Inferior parietal cortex (tissue), 1 donor: ENCODE measurements around the gene UBXN6.

Experiments used
- DNase-seq: peaks from one replicate; pipeline ENCODE4 v3.0.0-alpha.2; 2016; ENCODE audit errors: extremely low spot score

UBXN6 gene

DNA sequence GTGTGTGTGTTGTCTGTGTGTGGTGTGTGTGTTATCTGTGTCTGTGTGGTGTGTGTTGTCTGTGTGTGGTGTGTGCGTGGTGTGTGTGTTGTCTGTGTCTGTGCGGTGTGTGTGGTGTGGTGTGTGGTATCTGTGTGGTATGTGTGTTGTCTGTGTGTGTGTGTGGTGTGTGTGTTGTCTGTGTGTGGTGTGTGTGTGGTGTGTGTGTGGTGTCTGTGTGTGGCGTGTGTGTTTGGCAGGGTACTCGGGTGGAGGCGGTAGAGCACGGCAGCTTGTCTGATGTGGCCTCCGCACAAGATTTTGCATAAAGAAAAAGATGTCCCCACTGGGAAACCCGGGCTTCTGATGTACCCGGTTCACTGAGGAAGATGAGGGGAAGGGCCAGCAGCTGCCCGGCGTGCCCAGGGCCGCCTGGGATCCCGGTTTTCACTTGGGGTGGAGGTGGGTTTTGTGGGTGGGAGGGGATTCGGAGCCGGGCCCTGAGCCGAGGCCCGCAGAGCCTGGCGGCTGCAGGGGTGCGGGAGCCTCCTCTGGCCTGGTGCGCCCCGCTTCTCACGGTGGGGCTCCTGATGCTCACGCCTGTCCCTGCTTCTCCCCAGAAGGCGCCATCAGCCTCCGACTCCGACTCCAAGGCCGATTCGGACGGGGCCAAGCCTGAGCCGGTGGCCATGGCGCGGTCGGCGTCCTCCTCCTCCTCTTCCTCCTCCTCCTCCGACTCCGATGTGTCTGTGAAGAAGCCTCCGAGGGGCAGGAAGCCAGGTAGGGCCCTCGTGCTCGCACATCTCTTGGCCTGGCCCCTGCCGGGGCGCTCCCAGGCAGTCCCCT lies 35.7 kb upstream of the UBXN6 start:
- no peak for DNase-seq

DNA sequence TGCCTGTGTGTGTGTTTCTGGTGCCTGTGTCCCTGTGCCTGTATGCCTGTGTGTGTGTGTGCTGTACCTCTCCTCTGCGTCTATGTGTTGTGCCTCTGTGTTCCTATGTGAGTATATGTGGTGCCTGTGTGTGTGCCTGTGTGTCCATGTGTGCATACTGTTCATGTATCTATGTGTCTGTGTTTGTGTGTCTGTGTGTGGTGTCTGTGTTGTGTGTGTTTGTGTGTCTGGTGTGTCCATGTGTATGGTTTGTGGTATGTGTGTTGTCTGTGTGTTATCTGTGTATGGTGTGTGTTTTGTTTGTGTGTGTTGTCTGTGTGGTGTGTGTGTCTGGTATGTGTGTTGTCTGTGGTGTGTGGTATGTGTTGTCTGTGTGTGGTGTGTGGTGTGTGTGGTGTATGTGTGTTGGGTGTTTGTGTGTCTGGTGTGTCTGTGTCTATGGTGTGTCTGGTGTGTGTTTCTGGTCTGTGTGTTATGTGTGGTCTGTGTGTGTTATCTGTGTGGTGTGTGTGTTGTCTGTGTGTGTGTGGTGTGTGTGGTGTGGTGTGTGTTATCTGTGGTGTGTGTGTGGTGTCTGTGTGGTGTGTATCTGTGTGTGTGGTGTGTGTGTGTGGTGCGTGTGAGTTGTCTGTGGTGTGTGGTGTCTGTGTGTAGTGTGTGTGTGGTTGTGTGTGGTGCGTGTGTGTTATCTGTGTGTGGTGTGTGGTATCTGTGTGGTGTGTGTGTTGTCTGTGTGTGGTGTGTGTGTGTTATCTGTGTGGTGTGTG lies 34.9 kb upstream of the UBXN6 start:
- no peak for DNase-seq

DNA sequence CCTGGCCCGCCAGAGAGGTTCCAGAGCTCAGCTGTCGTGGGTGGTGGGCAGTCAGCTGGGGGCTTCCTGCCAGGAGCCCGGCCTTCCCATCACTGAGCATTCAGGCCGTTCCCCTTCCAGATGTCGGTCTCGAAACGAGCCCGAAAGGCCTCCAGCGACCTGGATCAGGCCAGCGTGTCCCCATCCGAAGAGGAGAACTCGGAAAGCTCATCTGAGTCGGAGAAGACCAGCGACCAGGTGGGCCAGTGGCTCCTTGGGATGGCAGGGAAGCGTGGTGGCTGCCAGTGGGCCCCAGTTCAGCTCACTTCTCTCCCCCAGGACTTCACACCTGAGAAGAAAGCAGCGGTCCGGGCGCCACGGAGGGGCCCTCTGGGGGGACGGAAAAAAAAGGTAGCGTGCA lies 33.9 kb upstream of the UBXN6 start:
- DNase-seq = no peak

DNA sequence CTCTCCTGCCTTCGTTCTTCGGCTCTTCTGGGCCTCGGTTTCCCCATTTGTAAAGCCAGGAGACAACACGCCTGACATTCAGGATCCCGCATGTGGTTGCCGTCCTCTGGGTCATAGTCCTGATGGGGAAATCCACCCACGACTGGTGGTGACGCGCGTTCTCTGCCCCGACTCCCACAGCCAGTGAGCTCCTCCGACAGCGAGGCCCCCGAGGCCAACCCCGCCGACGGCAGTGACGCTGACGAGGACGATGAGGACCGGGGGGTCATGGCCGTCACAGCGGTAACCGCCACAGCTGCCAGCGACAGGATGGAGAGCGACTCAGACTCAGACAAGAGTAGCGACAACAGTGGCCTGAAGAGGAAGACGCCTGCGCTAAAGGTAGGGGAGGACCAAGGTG lies 30.9 kb upstream of the UBXN6 start:
- no peak for DNase-seq

DNA sequence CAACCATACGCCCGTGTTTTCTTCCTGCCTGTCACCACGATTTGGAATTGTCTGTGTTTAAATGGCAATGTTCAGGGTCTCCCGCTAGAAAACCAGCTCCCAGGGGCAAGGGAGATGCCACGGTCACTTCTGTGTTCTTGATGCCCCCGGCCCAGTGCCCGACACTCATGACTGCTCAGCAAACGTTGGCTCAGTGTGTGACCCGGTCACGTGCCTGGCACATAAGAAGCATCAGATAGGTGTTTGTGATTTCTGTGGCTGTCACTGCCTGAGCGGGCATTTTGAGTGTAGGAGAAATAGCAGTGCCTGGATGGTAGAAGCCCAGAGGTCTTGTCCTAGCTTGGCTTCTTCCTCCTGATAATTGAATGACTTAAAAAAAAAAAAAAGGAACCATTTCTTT lies 30.0 kb upstream of the UBXN6 start:
- DNase-seq = no peak

DNA sequence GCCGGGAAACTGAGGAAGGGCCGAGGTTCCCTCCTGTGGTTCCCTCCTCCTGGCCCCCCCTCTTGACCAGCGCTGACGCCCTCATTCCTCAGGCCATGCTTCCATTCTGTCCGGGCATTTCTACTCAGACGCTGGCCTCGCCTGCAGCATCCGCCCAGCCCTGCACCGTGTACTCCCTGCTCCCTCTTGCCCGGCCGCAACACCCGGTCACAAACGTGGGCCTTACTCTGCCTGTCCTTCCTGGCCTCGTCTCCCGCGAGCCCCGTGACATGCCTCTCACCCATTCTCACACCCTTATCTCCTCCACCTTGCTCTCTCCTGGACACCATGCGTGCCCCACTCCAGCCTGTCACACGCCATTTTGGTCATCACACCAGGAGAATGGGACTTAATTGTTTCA lies 25.8 kb upstream of the UBXN6 start:
- no peak for DNase-seq

DNA sequence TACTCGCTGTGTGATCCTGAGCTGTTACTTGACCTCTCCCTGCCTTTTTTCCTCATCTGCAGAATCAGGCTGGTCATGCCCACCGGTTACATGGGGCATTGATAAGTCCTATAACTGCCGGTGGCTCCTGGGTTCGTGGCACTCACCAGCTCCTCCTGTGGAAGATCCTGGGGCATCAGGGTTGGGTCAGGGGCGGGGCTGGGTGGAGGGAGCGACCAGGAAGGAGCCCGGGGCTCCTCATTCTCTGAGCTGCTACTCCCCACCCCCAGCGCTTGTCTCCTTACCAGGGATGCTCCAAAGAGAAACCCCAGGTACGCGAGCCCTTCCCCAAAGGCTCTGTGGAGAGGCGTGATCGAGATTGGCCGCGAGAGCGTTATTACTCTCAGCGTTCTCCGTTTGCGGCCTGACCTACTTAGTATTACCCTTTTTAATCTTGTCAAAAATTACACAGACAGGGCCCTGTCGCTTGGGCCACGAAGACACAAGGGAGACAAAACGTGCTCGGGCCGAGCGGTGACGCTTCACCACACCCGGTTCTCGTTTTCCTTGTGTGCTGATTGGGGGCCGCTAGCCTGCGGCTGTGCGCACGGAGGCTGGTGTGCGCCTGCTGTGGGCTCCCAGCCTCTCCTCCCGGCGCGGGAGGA lies 25.2 kb upstream of the UBXN6 start:
- DNase-seq = no peak

DNA sequence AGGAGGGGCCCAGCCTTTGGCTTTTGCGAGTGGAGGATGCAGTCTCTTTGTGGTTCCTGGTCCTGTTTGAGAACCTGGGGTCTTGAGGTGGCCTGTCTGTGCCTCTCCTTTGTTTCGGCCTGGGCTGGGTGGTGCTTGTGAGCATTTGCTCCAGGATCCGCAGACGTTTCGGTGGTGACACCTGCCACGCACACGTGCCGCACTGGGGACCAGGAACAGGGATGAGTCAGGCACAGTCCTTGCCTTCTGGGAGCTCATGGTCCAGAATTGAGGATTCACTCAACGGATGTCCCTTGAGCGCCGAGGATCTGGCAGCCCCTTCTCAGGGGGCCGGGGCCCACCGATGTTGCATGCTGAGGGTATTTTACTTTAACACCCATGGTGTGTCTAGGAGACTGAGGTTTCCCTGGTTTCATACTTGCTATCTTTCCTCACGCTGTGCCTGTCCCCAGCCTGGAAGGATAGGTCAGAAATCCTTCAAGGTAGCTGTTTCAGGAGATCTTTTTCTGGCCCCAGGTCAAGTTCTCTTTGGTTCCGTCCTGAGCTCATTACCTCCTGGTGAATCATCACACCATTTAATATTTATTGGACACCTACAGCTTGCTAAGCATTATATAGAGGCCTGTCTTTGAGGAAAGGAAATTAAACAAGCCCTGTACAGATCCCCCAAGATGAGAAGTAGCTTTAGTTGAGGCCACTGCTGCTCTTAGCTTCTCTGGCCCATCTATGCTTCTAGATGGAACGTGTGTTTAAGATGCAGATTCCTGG lies 19.6 kb upstream of the UBXN6 start:
- no peak for DNase-seq

DNA sequence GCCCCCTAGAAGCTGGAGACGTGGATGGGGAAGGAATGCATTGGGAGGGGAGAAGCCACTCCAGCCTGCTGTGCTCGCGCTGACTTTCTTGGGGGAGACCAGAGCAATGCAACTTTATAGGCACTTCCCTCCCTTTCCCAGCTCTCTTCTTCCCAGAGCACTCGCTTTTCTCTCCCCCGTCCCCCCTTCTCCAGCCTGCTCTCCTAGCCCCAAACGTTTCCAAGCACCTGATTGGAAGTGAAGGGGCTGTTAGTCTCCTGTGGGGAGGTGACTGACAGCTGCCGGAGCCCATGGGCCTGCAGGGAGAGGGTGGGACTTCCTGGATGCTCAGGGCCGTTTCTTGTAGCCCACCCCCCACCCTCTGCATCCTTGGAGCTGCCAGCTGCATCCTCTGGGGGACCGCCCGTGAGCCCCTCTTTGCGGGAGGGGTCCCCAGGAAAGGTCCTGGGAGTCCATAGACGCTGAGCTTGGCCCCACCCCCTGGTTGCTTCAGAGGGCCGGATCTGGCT lies 17.0 kb upstream of the UBXN6 start:
- DNase-seq = peak; percentile 63

DNA sequence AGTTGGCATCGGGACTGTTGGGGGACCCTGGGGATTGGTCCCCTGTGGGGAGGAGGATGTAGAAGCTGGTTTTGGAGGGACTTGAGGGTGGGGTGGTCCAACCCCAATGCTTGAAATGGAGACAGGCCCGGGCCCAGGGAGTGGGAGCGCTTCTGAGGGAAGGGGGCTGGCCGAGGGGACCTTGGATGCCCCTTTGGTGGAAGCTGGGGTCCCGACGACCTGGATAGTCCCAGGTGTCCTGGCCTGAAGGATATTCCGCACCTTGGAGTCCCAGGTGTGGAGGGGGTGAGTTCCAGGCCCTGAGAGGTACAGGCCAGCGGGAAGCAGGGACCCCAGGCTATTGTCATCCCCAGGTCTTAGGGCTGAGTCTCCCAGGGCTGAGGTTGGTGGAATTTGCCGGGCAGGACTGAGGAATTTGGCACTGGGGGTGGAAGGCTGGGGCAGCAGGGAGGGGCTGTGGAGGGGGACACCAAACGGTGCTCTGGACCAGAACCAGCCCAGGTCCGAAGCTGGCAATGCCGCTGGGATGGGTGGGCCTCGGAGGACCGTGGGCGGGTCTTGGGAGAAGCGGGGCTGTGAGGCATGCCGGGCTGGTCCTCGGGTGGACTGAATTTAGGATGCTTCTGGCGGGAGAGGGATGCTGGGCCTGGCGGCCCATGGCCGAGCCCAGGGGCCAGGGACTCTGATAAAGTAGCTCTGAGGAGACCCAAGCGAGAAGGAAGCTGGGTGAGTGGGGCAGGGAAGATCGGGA lies 16.3 kb upstream of the UBXN6 start:
- no peak for DNase-seq

DNA sequence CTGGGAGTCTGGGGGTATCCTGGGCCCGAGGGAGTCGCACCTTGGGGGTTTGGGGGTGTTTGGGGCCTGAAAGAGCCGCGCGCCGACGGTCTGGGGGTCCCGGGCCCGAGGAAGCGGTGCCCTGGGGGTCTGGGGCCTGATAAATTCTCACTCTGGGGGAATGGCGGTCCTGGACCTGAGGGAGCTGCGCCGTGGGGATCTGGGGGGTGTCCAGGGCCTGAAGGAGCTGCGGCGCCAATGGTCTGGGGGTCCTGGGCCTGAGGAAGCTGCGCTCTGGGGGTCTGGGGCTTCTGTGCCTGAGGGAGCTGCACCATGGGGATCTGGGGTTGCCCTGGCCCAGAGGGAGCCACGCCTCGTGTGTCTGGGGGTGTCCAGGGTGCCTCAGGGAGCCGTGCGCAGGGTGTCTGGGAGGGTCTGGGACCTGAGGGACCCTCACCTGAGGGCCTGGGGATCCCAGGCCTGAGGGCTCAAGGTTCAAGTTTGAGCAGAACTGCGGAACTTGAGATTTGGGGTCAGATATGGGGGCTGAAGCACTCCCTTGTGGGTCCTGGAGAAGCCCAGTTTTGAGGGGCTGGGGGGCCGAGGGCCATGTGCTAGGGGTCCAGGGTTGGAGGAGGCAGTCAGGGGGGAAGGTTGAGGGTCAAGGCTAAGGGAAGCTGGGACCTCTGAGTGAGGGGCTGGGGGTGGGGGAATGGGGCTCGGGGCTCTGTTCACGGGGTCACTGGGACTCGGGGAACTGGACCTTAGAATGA lies 15.6 kb upstream of the UBXN6 start:
- DNase-seq = no peak

DNA sequence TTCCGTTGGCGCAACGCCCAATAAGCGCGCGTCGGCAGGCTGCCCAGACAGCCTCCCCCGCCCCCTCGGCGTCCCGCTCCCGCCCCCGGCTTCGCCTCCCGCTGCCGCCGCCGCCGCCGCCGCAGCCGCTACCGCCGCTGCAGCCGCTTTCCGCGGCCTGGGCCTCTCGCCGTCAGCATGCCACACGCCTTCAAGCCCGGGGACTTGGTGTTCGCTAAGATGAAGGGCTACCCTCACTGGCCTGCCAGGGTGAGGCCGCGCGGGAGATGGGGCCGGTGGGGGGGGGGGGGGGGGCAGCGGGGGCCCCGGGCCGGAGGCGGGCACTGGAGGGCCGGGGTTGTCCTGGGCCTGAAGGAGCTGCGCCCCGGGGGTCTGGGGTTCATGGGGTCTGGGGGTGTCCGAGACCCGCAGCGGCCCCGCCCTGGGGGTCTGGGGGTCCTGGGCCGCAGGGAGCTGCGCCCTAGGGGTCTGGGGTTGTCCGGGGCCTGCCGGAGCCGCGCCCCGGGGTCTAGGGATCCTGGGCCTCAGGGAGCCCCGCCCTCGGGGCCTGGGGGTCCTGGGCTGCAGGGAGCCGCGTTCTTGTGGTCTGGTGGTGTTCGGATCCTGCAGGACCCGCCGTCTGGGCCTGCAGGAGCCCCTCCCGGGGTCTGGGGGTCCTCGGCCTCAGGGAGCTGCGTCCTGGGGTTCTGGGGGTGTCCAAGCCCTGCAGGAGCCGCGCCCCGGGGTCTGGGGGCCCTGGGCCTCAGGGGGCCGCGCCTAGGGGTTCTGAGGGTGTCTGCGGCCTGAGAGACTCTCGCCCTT lies 14.8 kb upstream of the UBXN6 start, which contains the start of gene HDGFL2:
Gene HDGFL2 (plus strand): TSS at position 124 of the 801 bp plus-strand sequence. CDS start 54 bp downstream, at position 178.
- DNase-seq = no peak

DNA sequence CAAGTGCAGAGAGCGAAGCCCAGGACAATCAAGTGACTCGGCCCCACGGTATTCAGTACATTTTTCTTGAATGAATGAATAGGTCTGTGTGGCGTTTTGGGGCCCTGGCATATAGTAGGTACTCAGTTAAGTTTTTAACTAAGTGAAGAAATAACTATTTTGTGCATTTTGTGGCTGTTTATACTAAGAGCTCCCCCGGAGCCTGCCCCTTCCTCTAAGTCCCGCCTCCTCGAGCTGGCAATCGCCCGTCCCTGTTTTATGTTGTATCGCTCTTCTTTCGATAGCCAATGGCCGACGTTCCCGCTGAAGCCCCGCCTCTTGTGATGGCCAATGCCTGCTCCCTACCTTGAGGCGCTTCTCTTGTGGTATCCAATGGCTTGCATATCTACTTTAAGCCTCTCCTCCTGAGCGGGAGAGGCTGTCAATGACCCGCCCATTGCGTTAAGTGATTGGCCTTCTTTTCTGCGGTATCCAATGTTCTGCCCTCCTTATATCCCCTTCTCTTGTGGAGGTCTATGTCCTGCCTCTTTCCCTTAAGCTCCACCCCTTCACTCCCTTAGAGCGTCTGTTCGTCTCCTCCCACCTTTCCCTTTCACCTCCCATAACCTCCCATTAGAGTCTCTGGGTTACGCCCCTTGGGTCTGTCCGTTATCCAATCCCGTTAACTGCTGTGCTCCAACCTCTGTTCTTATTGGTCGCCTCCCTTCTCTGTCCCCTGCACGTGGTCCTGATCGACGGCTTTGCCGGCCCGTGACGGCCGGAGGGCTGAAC lies 14.0 kb upstream of the UBXN6 start:
- peak; percentile 100 for DNase-seq

DNA sequence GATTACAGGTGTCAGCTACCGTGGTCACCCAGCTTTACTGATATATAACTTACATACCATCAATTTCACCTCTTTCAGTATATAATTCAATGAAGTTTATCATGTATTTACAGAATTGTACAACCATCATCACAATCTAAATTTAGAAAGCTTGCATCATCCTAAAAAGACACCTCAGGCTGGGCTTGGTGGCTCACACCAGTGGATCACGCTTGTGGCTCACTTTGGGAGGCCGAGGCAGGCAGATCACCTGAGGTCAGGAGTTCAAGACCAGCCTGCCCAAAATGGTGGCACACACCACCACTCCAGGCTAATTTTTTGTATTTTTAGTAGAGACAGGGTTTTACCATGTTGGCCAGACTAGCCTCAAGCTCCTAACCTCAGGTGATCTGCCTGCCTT lies 10.2 kb upstream of the UBXN6 start:
- DNase-seq = no peak

DNA sequence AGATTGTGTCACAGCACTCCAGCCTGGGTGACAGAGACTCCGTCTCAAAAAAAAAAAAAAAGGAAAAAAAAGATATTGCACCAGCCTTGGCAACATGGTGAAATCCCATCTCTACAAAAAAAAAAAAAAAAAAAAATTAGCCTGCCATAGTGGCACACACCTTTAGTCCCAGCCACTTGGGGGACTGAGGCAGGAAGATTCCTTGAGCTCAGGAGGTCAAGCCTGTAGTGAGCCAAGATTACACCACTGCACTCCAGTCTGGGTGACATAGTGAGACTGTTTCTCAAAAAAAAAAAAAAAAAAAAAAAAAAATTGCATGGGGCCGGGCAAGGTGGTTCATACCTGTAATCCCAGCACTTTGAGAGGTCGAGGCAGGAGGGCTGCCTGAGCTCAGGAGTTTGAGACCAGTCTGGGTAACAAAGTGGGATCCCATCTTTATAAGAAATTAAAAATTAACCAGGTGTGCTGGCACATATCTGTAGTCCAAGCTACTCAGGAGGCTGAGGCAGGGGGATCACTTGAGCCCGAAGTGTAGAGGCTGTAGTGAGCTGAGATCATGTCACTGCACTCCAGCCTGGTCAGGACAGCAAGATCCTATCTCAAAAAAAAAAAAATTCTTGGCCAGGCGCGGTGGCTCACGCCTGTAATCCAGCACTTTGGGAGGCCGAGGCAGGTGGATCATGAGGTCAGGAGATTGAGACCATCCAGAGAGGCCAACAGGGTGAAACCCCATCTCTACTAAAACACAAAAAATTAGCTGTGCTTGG lies 7.4 kb upstream of the UBXN6 start:
- no peak for DNase-seq

DNA sequence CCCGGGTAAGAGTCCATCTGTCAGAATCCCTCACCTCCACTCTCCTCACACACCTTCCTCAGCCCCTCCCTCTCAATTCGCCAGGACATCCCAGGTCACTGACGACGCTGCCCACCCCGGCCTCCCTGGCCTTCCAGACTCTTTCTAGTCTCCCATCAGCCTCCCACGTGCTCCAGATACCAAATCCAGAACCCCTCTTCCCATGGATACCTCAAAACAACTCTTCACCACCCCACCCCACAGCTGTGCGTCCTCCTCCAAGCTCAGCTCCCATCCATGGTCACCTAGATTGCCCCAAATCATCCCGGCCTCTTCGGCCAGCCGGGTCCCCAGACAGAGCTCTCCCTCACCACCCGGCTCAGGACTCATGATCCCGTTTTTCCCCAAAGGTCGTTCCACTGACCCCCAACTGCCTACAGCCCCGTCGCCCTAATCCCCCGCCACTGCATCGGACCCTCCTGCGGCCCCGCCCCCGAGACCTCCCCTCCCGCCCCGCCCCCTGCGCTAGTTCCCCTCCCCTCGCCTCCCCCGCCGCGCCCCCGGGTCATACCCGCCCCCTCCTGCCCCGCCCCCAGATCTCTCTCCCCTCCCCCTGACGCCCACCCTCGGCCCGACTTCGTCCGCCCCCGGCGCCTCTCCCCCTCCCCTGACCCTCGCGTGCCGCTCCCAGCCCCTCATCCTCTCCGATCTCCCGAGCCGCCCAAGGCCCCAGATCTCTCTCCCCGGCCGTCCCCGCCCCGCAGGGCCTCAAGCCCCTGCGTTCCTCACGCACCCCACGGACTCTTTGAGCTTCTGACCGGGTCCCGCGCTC lies 546 bp downstream of the UBXN6 start:
- no peak for DNase-seq

DNA sequence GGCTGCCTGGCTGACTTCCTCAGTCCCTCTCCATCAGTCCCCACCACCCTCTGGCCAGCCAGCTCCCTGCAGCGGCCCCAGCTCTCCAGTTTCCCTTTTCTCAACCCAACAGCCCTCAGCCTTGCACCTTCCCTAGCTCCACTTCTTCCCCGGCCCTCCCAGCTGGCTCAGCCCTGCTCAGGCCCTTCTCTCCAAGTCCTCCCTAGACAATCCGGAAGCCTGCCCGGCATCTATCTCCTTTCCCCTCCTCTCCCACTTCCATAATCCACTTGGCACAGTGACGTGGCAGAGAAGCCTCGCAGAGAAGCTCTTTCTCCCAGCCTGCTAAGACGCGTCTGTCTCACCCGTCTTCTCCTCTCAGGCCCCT lies 1.1 kb downstream of the UBXN6 start:
- DNase-seq = peak; percentile 33
